H1 (cell line): ENCODE results near the gene RNF144A. TPM values are rescaled to one million over a fixed set of nuclear protein-coding genes. Genes with fewer than 3 reads are reported as not detected.

Experiments used
- CHD1 ChIP-seq: IDR thresholded peaks from 2 replicates; pipeline ENCODE4 v1.6.1; 2012; ENCODE audit warnings: low read depth, low read length, improper control_type of control experiment
- GTF2F1 ChIP-seq: IDR thresholded peaks from 2 replicates; pipeline ENCODE4 v1.6.1; 2012; ENCODE audit warnings: low read depth, low read length, improper control_type of control experiment, borderline replicate concordance
- RAD21 ChIP-seq, 2 experiments: IDR thresholded peaks in 1 of 2; conservative IDR thresholded peaks in 1 of 2; 2 replicates each; pipeline ENCODE4 v1.6.1; 2011; ENCODE audit warnings: low read depth in 2 of 2, low read length in 2 of 2, improper control_type of control experiment in 1 of 2, inconsistent platforms in 1 of 2, mild to moderate bottlenecking in 1 of 2, moderate library complexity in 1 of 2
- RXRA ChIP-seq: IDR thresholded peaks from 2 replicates; pipeline ENCODE4 v1.6.1; 2011; ENCODE audit warnings: low read depth, mild to moderate bottlenecking, low read length, moderate library complexity; ENCODE audit not compliant: insufficient read depth
- polyA plus RNA-seq, 7 experiments: library from polyadenylated mRNA; depleted of rRNA in 3 of 7; stranded (reverse) in 5 of 7; unstranded in 2 of 7; fragments of >200 nt in 5 of 7; fragments of 200-250 nt in 2 of 7; gene quantifications; 1 replicate in 5 of 7; 2 replicates in 1 of 7; 4 replicates in 1 of 7; pipeline versions ENCODE4 v1.2.1 to v1.2.3, GENCODE V29; 2011 to 2013; ENCODE audit warnings: missing spikeins in 2 of 7, mixed read lengths in 2 of 7
- total RNA-seq: library from RNA; stranded (reverse); fragmentation: NEBNext Ultra II Directional; extraction: Animal tissue kit (Norgen Biotek cat#: 25700); gene quantifications from 2 replicates; pipeline ENCODE4 v1.2.1, GENCODE V29; 2021

Gene RNF144A
- total and polyA plus RNA-seq, 2 of the 8 experiments (the other 6 are each of a cell fraction or from before 2014, with no cell fraction given): 14.0 to 15.0 TPM

DNA sequence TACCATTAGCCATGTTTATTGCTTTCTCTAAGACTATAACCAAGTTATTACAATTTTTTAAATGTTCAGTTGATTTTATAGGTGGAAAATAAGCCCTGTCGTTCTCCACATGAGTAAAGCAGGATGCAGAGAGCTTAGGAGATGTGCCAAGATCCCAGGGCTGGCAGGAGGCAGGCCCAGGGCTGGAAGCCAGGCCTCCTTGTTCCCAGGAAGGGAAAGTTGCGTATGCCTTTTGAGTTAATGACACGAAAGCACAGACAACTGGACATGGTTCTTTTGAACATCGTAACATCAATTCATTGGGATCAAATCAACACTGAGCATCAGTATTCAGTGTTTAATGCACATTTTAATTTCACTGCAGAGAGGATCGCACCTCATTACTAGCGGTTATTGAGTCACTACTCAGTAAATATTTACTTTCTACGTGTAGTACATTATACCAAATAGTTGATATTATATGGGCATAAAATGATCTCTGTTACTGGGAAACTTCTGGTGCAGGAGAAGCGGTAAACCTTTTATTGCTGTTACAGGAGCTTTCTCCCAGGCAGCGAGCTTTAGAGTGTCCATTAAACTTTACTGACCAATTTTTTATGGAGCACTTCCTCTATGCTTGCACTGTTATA lies 60.0 kb downstream of the RNF144A start (continued):
- TF ChIP-seq CHD1 (no peak), RAD21 (IDR thresholded peaks at IDR 0.05 in 1 of 2, conservative IDR thresholded peaks at IDR 0.05 in 1 of 2; ENCODE audit: low read depth in 2 of 2, low read length in 2 of 2) (no peak), GTF2F1 (no peak), RXRA (no peak)
